Gastrocnemius medialis (tissue), 4 donors: ENCODE results near the gene DIP2A.
"Not testable (repeated sequence)": the region's sequence is repeated elsewhere in the genome, so short reads cannot be mapped to it uniquely, and the experiment has no call there.

Experiments
- POLR2A ChIP-seq, 2 donors: fragments of 450-650 bp; IDR thresholded peaks; one replicate each; pipeline ENCODE4 v1.6.1; 2017; ENCODE audit warnings: antibody characterized with exemption in 2 of 2, mild to moderate bottlenecking in 2 of 2, moderate library complexity in 2 of 2
- TF ChIP-seq, protein P1 (sequence below), 5 experiments: fragments of 450-650 bp in 3 of 5; fragments of 200-600 bp in 2 of 5; sonication (generic) in 2 of 5; IDR thresholded peaks in 4 of 5; conservative IDR thresholded peaks in 1 of 5; 1 replicate in 4 of 5; 2 replicates in 1 of 5; pipeline ENCODE4 v1.5.1; 2016 to 2019; ENCODE audit warnings: antibody characterized with exemption in 5 of 5, mild to moderate bottlenecking in 3 of 5, moderate library complexity in 3 of 5

DNA sequence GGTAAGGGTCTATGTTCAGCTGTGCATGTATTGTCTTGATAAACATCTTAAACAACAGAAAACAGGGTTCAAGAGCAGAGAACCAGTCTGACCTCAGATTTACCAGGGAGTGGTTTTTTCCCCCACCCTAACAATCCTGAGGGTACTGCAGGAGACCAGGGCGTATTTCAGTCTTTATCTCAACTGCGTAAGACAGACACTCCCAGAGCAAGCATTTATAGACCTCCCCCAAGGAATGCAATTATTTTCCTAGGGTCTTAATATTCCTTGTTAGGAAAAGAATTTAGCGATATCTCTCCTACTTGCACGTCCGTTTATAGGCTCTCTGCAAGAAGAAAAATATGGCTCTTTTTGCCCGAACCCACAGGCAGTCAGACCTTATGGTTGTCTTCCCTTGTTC, 9.8 kb upstream of the DIP2A start:
- not testable (repeated sequence) for TF ChIP-seq POLR2A (IDR thresholded peaks at IDR 0.05)
- TF ChIP-seq, protein P1, sequence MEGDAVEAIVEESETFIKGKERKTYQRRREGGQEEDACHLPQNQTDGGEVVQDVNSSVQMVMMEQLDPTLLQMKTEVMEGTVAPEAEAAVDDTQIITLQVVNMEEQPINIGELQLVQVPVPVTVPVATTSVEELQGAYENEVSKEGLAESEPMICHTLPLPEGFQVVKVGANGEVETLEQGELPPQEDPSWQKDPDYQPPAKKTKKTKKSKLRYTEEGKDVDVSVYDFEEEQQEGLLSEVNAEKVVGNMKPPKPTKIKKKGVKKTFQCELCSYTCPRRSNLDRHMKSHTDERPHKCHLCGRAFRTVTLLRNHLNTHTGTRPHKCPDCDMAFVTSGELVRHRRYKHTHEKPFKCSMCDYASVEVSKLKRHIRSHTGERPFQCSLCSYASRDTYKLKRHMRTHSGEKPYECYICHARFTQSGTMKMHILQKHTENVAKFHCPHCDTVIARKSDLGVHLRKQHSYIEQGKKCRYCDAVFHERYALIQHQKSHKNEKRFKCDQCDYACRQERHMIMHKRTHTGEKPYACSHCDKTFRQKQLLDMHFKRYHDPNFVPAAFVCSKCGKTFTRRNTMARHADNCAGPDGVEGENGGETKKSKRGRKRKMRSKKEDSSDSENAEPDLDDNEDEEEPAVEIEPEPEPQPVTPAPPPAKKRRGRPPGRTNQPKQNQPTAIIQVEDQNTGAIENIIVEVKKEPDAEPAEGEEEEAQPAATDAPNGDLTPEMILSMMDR (IDR thresholded peaks at IDR 0.05 in 4 of 5, conservative IDR thresholded peaks at IDR 0.05 in 1 of 5): not testable (repeated sequence)
